ENCODE results near the gene TMEM9B.
"Not testable (repeated sequence)": the region's sequence is repeated elsewhere in the genome, so short reads cannot be mapped to it uniquely, and the experiment has no call there.

TMEM9B gene

DNA sequence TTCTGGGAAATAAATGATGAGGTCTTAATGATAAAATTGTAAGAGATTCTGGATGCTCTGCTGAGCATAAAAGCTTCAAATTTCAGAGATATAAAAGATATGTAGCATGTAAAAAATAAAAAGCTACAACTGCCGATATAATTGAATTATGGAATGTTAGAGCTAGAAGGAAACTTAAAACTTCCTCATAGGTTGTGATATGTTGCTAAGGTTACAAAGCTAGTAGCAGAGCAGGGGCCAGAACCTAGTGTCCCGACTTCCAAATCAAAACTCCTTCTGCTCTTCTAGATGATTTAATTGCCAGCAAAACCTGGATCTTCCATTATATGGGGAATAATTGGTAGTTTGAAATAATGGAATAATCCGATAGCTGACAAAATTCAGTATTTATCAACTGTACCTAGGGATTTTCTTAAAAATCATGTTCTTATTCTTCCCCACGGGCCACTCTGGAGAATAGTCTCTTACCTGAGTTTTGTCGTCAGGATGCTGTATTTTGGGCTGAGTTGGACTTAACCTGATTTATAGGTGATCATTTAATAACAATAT lies 21.6 kb downstream of the TMEM9B start, which contains the start of gene ASCL3:
Gene ASCL3 (minus strand): TSS at position 499 of the 549 bp plus-strand sequence. CDS start 4,855 bp downstream, outside the sequence.
- POLR2A ChIA-PET, result no interaction called here
- Histone ChIP-seq H3K27me3 (replicated peaks in 2 of 5; ENCODE audit: control insufficient read depth in 4 of 5, insufficient read depth in 5 of 5, low read length in 4 of 5) (no peaks in the 10 kb centered on the region), H3K4me3 (ENCODE audit: control insufficient read depth in 1 of 7, extremely low read depth in 1 of 7, insufficient read depth in 4 of 7, low read depth in 2 of 7, low read length in 6 of 7) (no peak within 1 kb of the TSS), H3K36me3 (ENCODE audit: control insufficient read depth in 4 of 4, insufficient read depth in 4 of 4, low read length in 3 of 4) (peaks cover 2 to 6% (median 5%) of the 10 kb centered on the region in 4 experiments), H3K9me3 (ENCODE audit: control extremely low read depth in 1 of 5, control insufficient read depth in 4 of 5, insufficient read depth in 2 of 5, low read depth in 1 of 5, low read length in 4 of 5) (no peaks in the 10 kb centered on the region), H3K27ac (ENCODE audit: insufficient read depth in 1 of 2, low read depth in 1 of 2, low read length in 2 of 2, poor library complexity in 1 of 2, severe bottlenecking in 2 of 2) (no peak within 1 kb of the TSS), H3K4me1 (ENCODE audit: control extremely low read depth in 1 of 4, control insufficient read depth in 4 of 4, insufficient read depth in 4 of 4, low read length in 3 of 4) (no peaks in the 10 kb centered on the region)
- CTCF ChIA-PET, result interaction anchor here (1.6 to 2.0 kb wide), 2 partner anchors 17 to 29 kb away, joined by 5 to 11 read pairs; no protein-coding TSS in a partner anchor
- no peak for DNase-seq
- WGBS (ENCODE audit: insufficient coverage), result 100% methylated on average over 1 of the region's 5 CpGs

DNA sequence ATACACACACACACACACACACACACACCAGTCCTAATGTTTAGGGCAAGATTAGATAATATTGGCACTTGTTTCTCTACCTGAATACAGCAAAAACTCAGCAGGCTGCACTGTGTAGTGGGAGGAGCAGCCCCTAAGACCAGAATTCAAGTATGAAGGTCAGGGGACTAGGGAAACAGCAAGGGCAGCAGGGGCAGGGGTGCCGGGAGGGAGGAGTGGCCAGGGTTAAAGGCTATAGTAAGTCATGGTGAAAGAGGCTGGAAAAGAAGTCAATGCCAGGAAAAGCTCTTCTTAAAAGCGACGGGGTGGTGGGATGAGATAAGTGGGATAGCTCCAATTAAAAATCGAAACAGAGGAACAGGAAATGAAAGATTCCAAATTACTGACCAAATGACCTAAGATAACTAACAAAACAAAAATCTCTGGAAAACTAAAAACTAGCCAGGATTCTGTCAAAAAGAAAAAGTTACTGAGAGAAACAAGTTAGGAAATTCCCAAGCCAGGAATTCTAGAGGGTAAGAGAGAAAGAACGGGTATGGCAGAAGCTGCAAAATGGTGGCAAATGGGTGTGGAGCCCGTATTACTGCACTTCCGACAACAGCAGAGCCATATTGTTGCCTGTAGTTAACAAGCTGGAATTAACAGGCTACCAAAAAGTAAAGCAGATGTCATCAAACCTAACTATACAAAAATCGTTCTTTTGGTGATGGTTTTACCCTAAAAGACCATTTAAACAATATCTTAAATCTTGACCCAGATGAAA lies 22.7 kb downstream of the TMEM9B start:
- H3K4me3 ChIP-seq (ENCODE audit: control insufficient read depth in 1 of 7, extremely low read depth in 1 of 7, insufficient read depth in 4 of 7, low read depth in 2 of 7, low read length in 6 of 7), result no peak overlapping the region
- no peaks in the 10 kb centered on the region for H3K4me1 ChIP-seq (ENCODE audit: control extremely low read depth in 1 of 4, control insufficient read depth in 4 of 4, insufficient read depth in 4 of 4, low read length in 3 of 4)
- POLR2A ChIA-PET, result no interaction called here
- no peak for DNase-seq
- no peak overlapping the region for H3K27ac ChIP-seq (ENCODE audit: insufficient read depth in 1 of 2, low read depth in 1 of 2, low read length in 2 of 2, poor library complexity in 1 of 2, severe bottlenecking in 2 of 2)
- H3K27me3 ChIP-seq (replicated peaks in 2 of 5; ENCODE audit: control insufficient read depth in 4 of 5, insufficient read depth in 5 of 5, low read length in 4 of 5), result no peaks in the 10 kb centered on the region
- 94% methylated on average over 5 of the region's 8 CpGs for WGBS (ENCODE audit: insufficient coverage)
- CTCF ChIA-PET, result interaction anchor here (1.3 to 2.0 kb wide), 3 partner anchors 9 to 27 kb away, joined by 3 to 11 read pairs (median 5); no protein-coding TSS in a partner anchor
- H3K36me3 ChIP-seq (ENCODE audit: control insufficient read depth in 4 of 4, insufficient read depth in 4 of 4, low read length in 3 of 4), result no peaks in the 10 kb centered on the region
- no peaks in the 10 kb centered on the region for H3K9me3 ChIP-seq (ENCODE audit: control extremely low read depth in 1 of 5, control insufficient read depth in 4 of 5, insufficient read depth in 2 of 5, low read depth in 1 of 5, low read length in 4 of 5)

DNA sequence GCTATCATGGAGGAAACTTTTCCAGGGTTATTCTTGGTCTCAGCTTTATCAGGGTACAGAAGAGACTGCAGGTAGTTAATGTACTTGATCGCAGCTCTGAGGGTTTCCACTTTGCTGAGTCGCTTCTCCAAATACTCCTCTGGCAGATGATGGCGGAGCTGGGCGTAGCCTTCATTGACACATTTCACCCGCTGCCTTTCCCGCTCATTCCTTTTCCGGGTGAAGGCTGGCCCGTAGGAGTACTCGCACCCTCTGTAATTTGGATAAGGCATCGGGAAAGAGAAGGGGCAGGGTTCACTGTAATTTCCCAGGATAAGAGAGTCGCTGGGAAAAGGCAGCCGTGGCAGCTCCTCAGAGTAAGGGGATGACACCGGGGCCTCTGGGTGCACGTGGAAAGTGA lies 26.6 kb downstream of the TMEM9B start:
- 92% methylated on average over 14 of the region's 14 CpGs for WGBS (ENCODE audit: insufficient coverage)
- CTCF ChIA-PET, result interaction anchor here (0.6 kb wide), 1 partner anchor 22 kb away, joined by 3 read pairs; no protein-coding TSS in a partner anchor
- no peak for DNase-seq
- Histone ChIP-seq H3K9me3 (ENCODE audit: control extremely low read depth in 1 of 5, control insufficient read depth in 4 of 5, insufficient read depth in 2 of 5, low read depth in 1 of 5, low read length in 4 of 5) (no peaks in the 10 kb centered on the region), H3K4me1 (ENCODE audit: control extremely low read depth in 1 of 4, control insufficient read depth in 4 of 4, insufficient read depth in 4 of 4, low read length in 3 of 4) (no peaks in the 10 kb centered on the region), H3K4me3 (ENCODE audit: control insufficient read depth in 1 of 7, extremely low read depth in 1 of 7, insufficient read depth in 4 of 7, low read depth in 2 of 7, low read length in 6 of 7) (no peak overlapping the region), H3K27me3 (replicated peaks in 2 of 5; ENCODE audit: control insufficient read depth in 4 of 5, insufficient read depth in 5 of 5, low read length in 4 of 5) (no peaks in the 10 kb centered on the region), H3K36me3 (ENCODE audit: control insufficient read depth in 4 of 4, insufficient read depth in 4 of 4, low read length in 3 of 4) (no peaks in the 10 kb centered on the region), H3K27ac (ENCODE audit: insufficient read depth in 1 of 2, low read depth in 1 of 2, low read length in 2 of 2, poor library complexity in 1 of 2, severe bottlenecking in 2 of 2) (no peak overlapping the region)
- POLR2A ChIA-PET, result no interaction called here

DNA sequence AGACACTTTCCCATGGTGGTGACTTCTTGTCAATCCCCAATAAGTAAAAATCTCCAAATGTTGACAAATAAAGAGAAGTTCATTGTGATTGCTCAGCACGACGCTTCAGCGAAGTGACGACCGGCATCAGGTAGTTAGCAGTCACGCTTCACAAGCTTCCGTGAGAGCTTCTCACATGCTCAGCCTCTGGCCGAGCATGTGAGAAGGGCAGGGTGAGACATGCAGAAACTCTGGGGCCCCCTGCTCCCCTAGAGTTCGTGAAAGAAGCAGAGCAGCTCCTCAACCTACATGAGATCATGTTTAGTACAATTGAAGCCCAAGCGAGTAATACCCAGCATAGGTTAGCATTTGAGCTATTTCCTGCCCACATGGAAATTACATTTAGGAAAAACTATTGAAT lies 27.1 kb downstream of the TMEM9B start:
- no peaks in the 10 kb centered on the region for H3K27me3 ChIP-seq (replicated peaks in 2 of 5; ENCODE audit: control insufficient read depth in 4 of 5, insufficient read depth in 5 of 5, low read length in 4 of 5)
- no peak for DNase-seq
- H3K4me1 ChIP-seq (ENCODE audit: control extremely low read depth in 1 of 4, control insufficient read depth in 4 of 4, insufficient read depth in 4 of 4, low read length in 3 of 4), result no peaks in the 10 kb centered on the region
- no peak overlapping the region for H3K27ac ChIP-seq (ENCODE audit: insufficient read depth in 1 of 2, low read depth in 1 of 2, low read length in 2 of 2, poor library complexity in 1 of 2, severe bottlenecking in 2 of 2)
- no peaks in the 10 kb centered on the region for H3K9me3 ChIP-seq (ENCODE audit: control extremely low read depth in 1 of 5, control insufficient read depth in 4 of 5, insufficient read depth in 2 of 5, low read depth in 1 of 5, low read length in 4 of 5)
- CTCF ChIA-PET, result no interaction called here
- POLR2A ChIA-PET, result no interaction called here
- H3K36me3 ChIP-seq (ENCODE audit: control insufficient read depth in 4 of 4, insufficient read depth in 4 of 4, low read length in 3 of 4), result no peaks in the 10 kb centered on the region
- H3K4me3 ChIP-seq (ENCODE audit: control insufficient read depth in 1 of 7, extremely low read depth in 1 of 7, insufficient read depth in 4 of 7, low read depth in 2 of 7, low read length in 6 of 7), result no peak overlapping the region
- 93% methylated on average over 10 of the region's 10 CpGs for WGBS (ENCODE audit: insufficient coverage)

DNA sequence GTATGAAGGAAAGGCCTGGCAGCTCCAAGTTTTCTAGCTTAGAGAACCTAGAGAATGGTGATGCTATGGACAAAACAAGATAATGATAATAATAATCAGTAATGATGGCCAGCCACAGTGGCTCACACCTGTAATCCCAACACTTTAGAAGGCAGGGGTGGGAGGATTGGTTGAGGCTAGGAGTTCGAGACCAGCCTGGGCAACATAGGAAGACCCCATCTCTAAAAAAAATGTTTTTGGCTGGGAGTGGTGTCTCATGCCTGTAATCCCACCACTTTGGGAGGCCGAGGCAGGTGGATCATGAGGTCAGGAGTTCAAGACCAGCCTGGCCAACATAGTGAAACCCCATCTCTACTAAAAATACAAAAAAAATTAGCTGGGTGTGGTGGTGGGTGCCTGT lies 28.5 kb downstream of the TMEM9B start:
- POLR2A ChIA-PET; H3K36me3 ChIP-seq (ENCODE audit: control insufficient read depth in 4 of 4, insufficient read depth in 4 of 4, low read length in 3 of 4); H3K27ac ChIP-seq (ENCODE audit: insufficient read depth in 1 of 2, low read depth in 1 of 2, low read length in 2 of 2, poor library complexity in 1 of 2, severe bottlenecking in 2 of 2); DNase-seq; H3K9me3 ChIP-seq (ENCODE audit: control extremely low read depth in 1 of 5, control insufficient read depth in 4 of 5, insufficient read depth in 2 of 5, low read depth in 1 of 5, low read length in 4 of 5); H3K27me3 ChIP-seq (replicated peaks in 2 of 5; ENCODE audit: control insufficient read depth in 4 of 5, insufficient read depth in 5 of 5, low read length in 4 of 5); H3K4me1 ChIP-seq (ENCODE audit: control extremely low read depth in 1 of 4, control insufficient read depth in 4 of 4, insufficient read depth in 4 of 4, low read length in 3 of 4); H3K4me3 ChIP-seq (ENCODE audit: control insufficient read depth in 1 of 7, extremely low read depth in 1 of 7, insufficient read depth in 4 of 7, low read depth in 2 of 7, low read length in 6 of 7): not testable (repeated sequence)
- WGBS (ENCODE audit: insufficient coverage), result no CpG with 5 or more reads among the region's 2 CpGs
- CTCF ChIA-PET, result interaction anchor here (1.4 to 1.7 kb wide), 2 partner anchors 13 to 20 kb away, joined by 3 to 5 read pairs; no protein-coding TSS in a partner anchor

DNA sequence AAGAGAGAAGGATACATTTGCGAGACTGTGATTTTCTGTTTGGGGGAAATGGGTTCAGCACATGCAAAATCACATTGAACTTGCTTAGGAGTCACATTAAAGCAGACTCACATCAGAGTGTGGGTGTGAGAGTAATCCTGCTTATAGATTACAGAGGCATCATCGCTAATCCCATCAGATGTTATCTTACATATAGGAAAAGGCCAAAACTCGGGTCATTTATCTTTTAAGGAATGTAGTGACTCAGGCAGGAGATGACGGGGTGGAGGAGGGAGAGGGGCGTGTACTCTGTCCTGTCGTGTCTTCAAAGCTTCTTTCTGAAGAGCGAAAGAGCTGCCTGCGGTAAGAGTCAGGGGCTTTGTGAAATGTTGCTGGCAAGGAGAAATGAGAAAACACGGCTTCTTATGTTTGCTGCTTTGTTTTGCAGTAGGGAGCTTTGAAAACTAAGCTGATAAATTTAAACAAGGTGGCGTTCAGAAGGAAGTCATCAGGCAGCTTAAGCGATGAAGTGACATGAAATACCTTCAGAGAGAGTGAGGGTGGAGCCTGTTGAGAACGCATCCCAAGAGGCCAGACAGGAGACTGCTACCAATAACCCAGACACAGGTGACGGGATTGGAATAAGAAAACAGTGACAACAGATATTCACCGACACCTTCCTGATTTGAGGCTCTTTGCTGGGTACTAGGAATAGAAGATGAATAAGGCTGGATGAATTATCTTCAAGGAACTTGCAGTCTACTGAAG lies 29.3 kb downstream of the TMEM9B start:
- CTCF ChIA-PET, result interaction anchor here (1.4 to 1.7 kb wide), 2 partner anchors 12 to 20 kb away, joined by 3 to 5 read pairs; no protein-coding TSS in a partner anchor
- Histone ChIP-seq H3K4me3 (ENCODE audit: control insufficient read depth in 1 of 7, extremely low read depth in 1 of 7, insufficient read depth in 4 of 7, low read depth in 2 of 7, low read length in 6 of 7) (no peak overlapping the region), H3K27me3 (replicated peaks in 2 of 5; ENCODE audit: control insufficient read depth in 4 of 5, insufficient read depth in 5 of 5, low read length in 4 of 5) (no peaks in the 10 kb centered on the region), H3K36me3 (ENCODE audit: control insufficient read depth in 4 of 4, insufficient read depth in 4 of 4, low read length in 3 of 4) (no peaks in the 10 kb centered on the region), H3K9me3 (ENCODE audit: control extremely low read depth in 1 of 5, control insufficient read depth in 4 of 5, insufficient read depth in 2 of 5, low read depth in 1 of 5, low read length in 4 of 5) (no peaks in the 10 kb centered on the region), H3K27ac (ENCODE audit: insufficient read depth in 1 of 2, low read depth in 1 of 2, low read length in 2 of 2, poor library complexity in 1 of 2, severe bottlenecking in 2 of 2) (no peak overlapping the region), H3K4me1 (ENCODE audit: control extremely low read depth in 1 of 4, control insufficient read depth in 4 of 4, insufficient read depth in 4 of 4, low read length in 3 of 4) (peaks cover 0 to 5% (median 0%) of the 10 kb centered on the region in 4 experiments)
- POLR2A ChIA-PET, result no interaction called here
- no peak for DNase-seq
- 86% methylated on average over 13 of the region's 14 CpGs for WGBS (ENCODE audit: insufficient coverage)

DNA sequence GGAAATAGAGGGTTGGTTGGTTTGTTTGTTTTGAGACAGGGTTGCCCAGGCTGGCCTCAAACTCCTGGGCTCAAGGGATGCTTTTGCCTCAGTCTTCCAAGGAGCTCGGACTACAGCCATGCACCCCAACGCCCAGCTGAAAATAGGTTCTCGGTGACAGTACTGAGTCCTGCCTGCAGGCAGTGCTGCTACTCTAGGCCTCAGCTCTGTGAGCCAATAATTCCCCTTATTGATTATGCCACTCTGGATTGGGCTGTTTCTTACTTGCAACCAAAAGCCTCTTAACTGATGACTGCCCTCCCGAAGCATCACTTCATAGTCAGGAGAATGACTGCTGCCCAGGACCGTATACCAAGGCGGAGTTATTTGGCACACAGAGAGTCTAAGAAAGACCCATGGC lies 30.3 kb downstream of the TMEM9B start:
- peaks cover 0 to 5% (median 0%) of the 10 kb centered on the region in 4 experiments for H3K4me1 ChIP-seq (ENCODE audit: control extremely low read depth in 1 of 4, control insufficient read depth in 4 of 4, insufficient read depth in 4 of 4, low read length in 3 of 4)
- no peaks in the 10 kb centered on the region for H3K36me3 ChIP-seq (ENCODE audit: control insufficient read depth in 4 of 4, insufficient read depth in 4 of 4, low read length in 3 of 4)
- ChIA-PET POLR2A (no interaction called here), CTCF (no interaction called here)
- H3K27ac ChIP-seq (ENCODE audit: insufficient read depth in 1 of 2, low read depth in 1 of 2, low read length in 2 of 2, poor library complexity in 1 of 2, severe bottlenecking in 2 of 2), result no peak overlapping the region
- no peaks in the 10 kb centered on the region for H3K27me3 ChIP-seq (replicated peaks in 2 of 5; ENCODE audit: control insufficient read depth in 4 of 5, insufficient read depth in 5 of 5, low read length in 4 of 5)
- H3K9me3 ChIP-seq (ENCODE audit: control extremely low read depth in 1 of 5, control insufficient read depth in 4 of 5, insufficient read depth in 2 of 5, low read depth in 1 of 5, low read length in 4 of 5), result no peaks in the 10 kb centered on the region
- no peak overlapping the region for H3K4me3 ChIP-seq (ENCODE audit: control insufficient read depth in 1 of 7, extremely low read depth in 1 of 7, insufficient read depth in 4 of 7, low read depth in 2 of 7, low read length in 6 of 7)
- 99% methylated on average over 6 of the region's 6 CpGs for WGBS (ENCODE audit: insufficient coverage)
- DNase-seq, result no peak

Data from common myeloid progenitor, CD34-positive (primary cell).